DND-41 (cell line): ENCODE measurements around the gene CLMN.

Experiments used
- ATAC-seq: fragments of 200-7000 bp; cut with Tn5 transposase; 3 replicates; pipeline ENCODE4 v1.9.1; 2021; ENCODE audit warnings: low read depth; ENCODE audit not compliant: insufficient read depth
- DNase-seq: peaks from one replicate; pipeline ENCODE4 v3.0.0-alpha.2; 2020
- H2AFZ ChIP-seq: 2 replicates; pipeline ENCODE4 v1.6.0; 2012; ENCODE audit warnings: low read depth, low read length
- H3K27ac ChIP-seq: 2 replicates; pipeline ENCODE4 v1.5.1; 2012; ENCODE audit warnings: low read length, inconsistent platforms
- H3K27me3 ChIP-seq: fragments of 200-600 bp; sonication (generic); 2 replicates; pipeline ENCODE4 v1.6.0; 2012; ENCODE audit warnings: low read length, mild to moderate bottlenecking, inconsistent platforms; ENCODE audit not compliant: insufficient read depth, poor library complexity
- H3K36me3 ChIP-seq: 2 replicates; pipeline ENCODE4 v1.5.1; 2012; ENCODE audit warnings: low read length, inconsistent platforms; ENCODE audit not compliant: insufficient read depth
- H3K4me1 ChIP-seq: 2 replicates; pipeline ENCODE4 v1.5.1; 2012; ENCODE audit warnings: mild to moderate bottlenecking, low read length; ENCODE audit not compliant: insufficient read depth
- H3K4me2 ChIP-seq: 2 replicates; pipeline ENCODE4 v1.6.0; 2012; ENCODE audit warnings: mild to moderate bottlenecking, moderate library complexity, low read length, inconsistent platforms; ENCODE audit not compliant: insufficient read depth
- H3K4me3 ChIP-seq, 2 experiments: fragments of 200-600 bp in 1 of 2; shearing (Covaris generic) in 1 of 2; 2 replicates each; pipeline ENCODE4 v1.5.1; 2012 to 2016; ENCODE audit warnings: inconsistent platforms in 2 of 2, low read length in 2 of 2, mild to moderate bottlenecking in 2 of 2, low read depth in 1 of 2, moderate library complexity in 1 of 2
- H3K79me2 ChIP-seq: 2 replicates; pipeline ENCODE4 v1.6.0; 2012; ENCODE audit warnings: low read length, inconsistent platforms; ENCODE audit not compliant: insufficient read depth
- H3K9ac ChIP-seq: 2 replicates; pipeline ENCODE4 v1.6.0; 2012; ENCODE audit warnings: low read depth, mild to moderate bottlenecking, inconsistent platforms, low read length, moderate library complexity
- H3K9me3 ChIP-seq: 2 replicates; pipeline ENCODE4 v1.5.1; 2012; ENCODE audit warnings: low read length, moderate library complexity, mild to moderate bottlenecking, inconsistent platforms; ENCODE audit not compliant: insufficient read depth, severe bottlenecking
- H4K20me1 ChIP-seq: 2 replicates; pipeline ENCODE4 v1.6.0; 2012; ENCODE audit warnings: low read length; ENCODE audit not compliant: insufficient read depth
- CTCF ChIP-seq: IDR thresholded peaks from 2 replicates; pipeline ENCODE4 v1.5.1; 2012; ENCODE audit warnings: borderline replicate concordance, low read length, moderate library complexity, mild to moderate bottlenecking; ENCODE audit not compliant: poor library complexity, severe bottlenecking; ENCODE audit errors: extremely low read depth
- EZH2 ChIP-seq: IDR thresholded peaks from 3 replicates; pipeline ENCODE4 v1.6.1; 2012; ENCODE audit warnings: borderline replicate concordance, low read depth, mild to moderate bottlenecking, moderate library complexity, low read length, inconsistent platforms; ENCODE audit not compliant: severe bottlenecking

CLMN gene

GRCh38 chr14:95319312-95320077, at the start of gene CLMN:
Gene CLMN (minus strand): TSS chr14:95319908. CDS start chr14:95319792, 116 bp downstream.
- Histone ChIP-seq H3K9ac (peak within 1 kb of the TSS; percentile 40; the same call in 1 of the 2 replicates), H3K27ac (no peak within 1 kb of the TSS)
- peak; percentile 25 for DNase-seq

GRCh38 chr14:95365401-95365800, 45.7 kb upstream of the CLMN start:
- Histone ChIP-seq H3K4me3 (no peak overlapping the region), H3K36me3 (no peaks in the 10 kb centered on the region), H3K9me3 (no peaks in the 10 kb centered on the region), H4K20me1 (no peaks in the 10 kb centered on the region; the same call in 1 of the 2 replicates), H2AFZ (no peak overlapping the region), H3K79me2 (no peaks in the 10 kb centered on the region), H3K9ac (no peak overlapping the region), H3K4me2 (no peak overlapping the region), H3K27me3 (peaks cover 8% of the 10 kb centered on the region), H3K4me1 (no peaks in the 10 kb centered on the region), H3K27ac (no peak overlapping the region)
- ATAC-seq (no peak), DNase-seq (no peak)
- TF ChIP-seq CTCF, result no peak
- TF ChIP-seq EZH2, result no peak

More at GRCh38 chr14:95319312-95320077, at the start of gene CLMN:
- Histone ChIP-seq H3K4me1 (peaks cover 13% of the 10 kb centered on the region), H3K36me3 (no peaks in the 10 kb centered on the region), H4K20me1 (no peaks in the 10 kb centered on the region), H3K4me3 (peak within 1 kb of the TSS in 1 of 2 experiments; percentile 49; a peak in 2 of 4 replicates), H3K9me3 (no peaks in the 10 kb centered on the region), H2AFZ (no peak within 1 kb of the TSS; the same call in 1 of the 2 replicates), H3K79me2 (no peaks in the 10 kb centered on the region), H3K27me3 (peaks cover 17% of the 10 kb centered on the region), H3K4me2 (peak within 1 kb of the TSS; percentile 63)
- TF ChIP-seq CTCF (no peak), EZH2 (no peak)
- peak; percentile 53 for ATAC-seq

GRCh38 chr14:95364481-95365209, 44.9 kb upstream of the CLMN start:
- no peak overlapping the region for H3K4me2 ChIP-seq
- no peaks in the 10 kb centered on the region; the same call in 1 of the 2 replicates for H4K20me1 ChIP-seq
- no peaks in the 10 kb centered on the region for H3K36me3 ChIP-seq
- H2AFZ ChIP-seq, result no peak overlapping the region
- no peak overlapping the region for H3K9ac ChIP-seq
- ATAC-seq (no peak), DNase-seq (no peak)
- no peak for TF ChIP-seq CTCF
- no peak for TF ChIP-seq EZH2
- no peaks in the 10 kb centered on the region for H3K79me2 ChIP-seq
- H3K4me3 ChIP-seq, result no peak overlapping the region
- no peaks in the 10 kb centered on the region for H3K4me1 ChIP-seq
- no peaks in the 10 kb centered on the region for H3K9me3 ChIP-seq
- no peak overlapping the region for H3K27ac ChIP-seq
- H3K27me3 ChIP-seq, result peaks cover 8% of the 10 kb centered on the region
